HG03060 (cell line): ENCODE data around the gene PRKN.

ENCODE experiments used
- ATAC-seq: cut with Tn5 transposase; IDR thresholded peaks from one replicate; pipeline ENCODE4 v1.9.1; 2021; ENCODE audit warnings: low read depth, moderate number of reproducible peaks; ENCODE audit not compliant: unreplicated experiment

PRKN gene

DNA sequence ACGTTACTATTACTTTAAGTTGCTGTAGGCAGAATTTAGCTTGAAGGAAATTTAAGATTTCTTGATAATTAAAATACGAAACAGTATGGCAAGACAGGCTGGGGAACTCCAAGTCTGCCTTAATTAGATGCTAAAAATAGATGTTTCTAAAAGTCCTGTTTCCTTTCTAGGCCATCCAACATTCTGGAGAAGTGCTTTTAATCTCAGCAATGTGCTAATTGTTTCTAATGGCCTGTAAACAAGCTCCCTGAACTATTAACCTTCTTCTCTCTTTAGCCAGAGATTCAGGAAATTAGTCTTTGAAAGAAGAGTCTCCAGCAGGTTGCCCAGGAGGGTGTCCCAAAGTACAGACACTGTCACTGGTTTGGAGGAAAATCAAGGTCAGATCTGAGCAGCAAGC is 776.4 kb downstream of the PRKN start:
- ATAC-seq = no peak

DNA sequence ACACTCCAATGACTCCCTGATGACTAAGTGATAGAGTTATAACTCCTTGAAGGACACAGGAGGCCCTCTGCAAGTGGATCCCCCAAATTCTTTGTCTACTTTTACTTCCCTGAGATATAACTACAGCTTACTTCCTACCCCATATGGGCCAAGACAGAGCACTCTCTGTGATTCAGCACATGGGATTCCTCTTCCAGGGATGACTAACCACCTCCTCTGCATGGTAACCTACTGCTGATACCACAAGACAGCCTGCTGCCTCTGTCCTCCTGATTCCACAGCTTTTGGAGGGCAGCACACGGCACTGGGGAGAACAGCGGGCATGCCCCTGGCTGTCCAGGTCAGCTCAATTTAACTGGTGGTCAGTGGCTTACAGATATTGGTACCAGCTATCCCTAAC is 778.0 kb downstream of the PRKN start:
- ATAC-seq = no peak

DNA sequence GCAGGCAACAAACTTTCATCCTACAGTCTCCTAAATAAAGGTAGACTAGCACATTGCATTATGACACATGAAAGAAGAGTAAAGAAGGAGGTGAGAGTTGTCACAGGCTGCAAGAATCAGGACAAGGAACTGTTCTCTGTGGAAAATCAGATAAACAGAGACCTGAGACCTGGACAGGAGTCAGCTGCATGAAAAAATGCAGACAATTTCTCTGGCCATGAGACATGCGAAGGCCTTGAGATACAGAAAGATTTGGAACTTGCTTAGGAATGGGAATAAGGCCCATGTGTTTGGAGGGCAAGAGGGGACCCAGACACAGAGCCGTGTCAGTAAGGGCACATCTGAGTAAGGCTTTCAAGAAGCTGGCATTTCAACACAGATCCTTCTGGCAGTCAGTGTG is 779.1 kb downstream of the PRKN start:
- no peak for ATAC-seq

DNA sequence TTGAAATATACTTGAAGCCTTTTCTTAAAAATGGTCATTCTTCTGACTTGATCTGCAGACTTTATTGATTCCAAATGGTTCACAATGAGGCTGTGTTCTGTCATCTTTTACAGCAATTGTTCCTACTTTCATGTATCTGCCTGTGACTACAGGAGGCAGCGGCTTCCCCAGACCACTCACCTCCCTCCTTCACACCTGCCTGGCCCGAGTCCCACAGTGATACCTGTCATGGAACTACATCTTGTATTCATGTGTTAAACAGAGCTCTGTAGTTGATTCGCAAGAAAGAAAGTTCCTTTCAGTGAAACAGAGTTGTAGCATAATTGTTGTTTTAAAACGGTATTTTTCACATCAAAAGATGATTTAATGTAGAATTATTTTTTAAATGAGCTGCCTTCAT is 780.2 kb downstream of the PRKN start:
- ATAC-seq = no peak

DNA sequence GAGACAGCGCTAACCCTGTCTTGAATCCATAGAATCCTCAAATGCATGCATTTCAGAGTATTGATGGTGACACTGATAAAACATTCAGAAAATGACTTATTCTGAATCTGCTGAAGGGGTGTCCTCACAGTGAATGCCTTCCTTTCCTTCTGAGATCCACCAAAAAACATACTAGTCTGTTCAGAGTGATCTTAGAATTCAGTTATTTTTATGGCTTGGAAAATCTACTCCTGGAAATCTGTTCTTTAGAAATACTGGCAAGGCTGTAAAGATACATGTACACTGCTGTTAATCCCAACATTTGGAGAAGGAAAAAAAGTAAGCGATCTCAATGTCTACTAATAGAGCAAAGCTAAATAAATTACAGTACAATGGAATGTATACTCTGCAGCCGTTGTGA is 781.1 kb downstream of the PRKN start:
- no peak for ATAC-seq

DNA sequence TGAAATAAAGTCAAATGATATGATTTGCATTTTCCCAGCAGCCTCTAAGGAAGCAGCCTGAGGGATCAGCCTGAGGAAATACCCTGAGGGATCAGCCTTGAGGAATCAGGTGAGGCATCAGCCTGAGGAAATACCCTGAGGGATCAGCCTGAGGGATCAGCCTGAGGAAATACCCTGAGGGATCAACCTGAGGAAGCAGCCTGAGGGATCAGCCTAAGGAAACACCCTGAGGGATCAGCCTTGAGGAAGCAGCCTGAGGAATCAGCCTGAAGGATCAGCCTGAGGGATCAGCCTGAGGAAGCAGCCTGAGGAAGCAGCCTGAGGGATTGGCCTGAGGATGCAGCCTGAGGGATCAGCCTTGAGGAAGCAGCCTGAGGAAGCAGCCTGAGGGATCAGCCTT is 784.0 kb downstream of the PRKN start:
- no peak for ATAC-seq

DNA sequence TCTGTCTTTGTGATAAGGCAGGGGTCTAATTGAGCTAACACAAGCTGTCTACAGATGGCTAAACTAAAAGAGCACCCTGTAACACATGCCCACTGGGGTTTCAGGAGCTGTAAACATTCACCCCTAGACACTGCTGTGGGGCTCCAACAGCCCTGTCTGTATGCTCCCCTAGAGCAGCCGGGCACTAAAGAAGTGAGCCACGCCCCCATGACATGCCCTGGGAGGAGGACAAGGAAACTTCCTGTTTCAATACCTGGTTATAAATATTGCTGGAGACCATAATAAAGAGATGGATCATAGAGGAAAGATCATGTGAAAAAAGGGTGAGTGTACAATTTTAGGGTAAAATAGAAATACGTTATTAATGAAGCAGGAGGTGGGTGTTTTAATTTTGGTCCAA is 786.0 kb downstream of the PRKN start:
- no peak for ATAC-seq

DNA sequence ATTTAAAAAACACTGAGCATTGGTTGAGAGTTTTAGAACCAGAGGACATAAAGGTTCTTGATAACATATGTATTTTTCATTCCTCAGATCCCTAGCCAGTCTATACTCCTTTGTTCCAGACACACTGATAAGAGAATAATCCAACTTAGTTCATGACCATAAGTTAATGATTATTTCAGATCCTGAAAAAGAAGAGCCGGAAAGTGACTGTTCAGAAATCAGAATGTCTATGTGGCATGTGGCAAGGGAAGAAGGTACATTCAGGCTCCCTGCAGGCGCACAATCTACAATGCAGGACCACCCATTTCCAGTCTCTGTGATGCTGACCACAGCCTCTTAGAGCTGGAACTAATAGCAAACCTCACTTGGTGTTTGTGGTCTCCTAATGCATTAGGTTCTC is 787.0 kb downstream of the PRKN start:
- no peak for ATAC-seq

DNA sequence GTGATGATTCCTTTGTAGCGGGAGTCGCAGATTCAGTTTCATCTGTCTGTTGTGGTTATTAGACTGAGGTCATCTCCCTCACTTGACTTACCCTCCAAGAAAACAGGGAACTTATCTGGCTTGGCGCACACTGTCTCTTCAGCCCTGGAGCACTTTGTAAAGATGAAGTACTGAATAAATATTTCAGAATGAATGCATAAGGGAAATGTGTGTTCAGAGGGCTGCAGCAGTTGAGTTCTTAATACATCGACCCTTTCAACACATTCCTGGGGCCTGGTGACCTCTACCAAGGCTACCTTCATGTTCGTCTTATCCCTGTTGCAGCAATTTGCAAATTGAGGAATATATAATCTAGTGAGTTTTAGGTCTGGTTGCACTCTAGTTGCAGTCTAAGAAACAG is 801.2 kb downstream of the PRKN start:
- ATAC-seq = no peak

DNA sequence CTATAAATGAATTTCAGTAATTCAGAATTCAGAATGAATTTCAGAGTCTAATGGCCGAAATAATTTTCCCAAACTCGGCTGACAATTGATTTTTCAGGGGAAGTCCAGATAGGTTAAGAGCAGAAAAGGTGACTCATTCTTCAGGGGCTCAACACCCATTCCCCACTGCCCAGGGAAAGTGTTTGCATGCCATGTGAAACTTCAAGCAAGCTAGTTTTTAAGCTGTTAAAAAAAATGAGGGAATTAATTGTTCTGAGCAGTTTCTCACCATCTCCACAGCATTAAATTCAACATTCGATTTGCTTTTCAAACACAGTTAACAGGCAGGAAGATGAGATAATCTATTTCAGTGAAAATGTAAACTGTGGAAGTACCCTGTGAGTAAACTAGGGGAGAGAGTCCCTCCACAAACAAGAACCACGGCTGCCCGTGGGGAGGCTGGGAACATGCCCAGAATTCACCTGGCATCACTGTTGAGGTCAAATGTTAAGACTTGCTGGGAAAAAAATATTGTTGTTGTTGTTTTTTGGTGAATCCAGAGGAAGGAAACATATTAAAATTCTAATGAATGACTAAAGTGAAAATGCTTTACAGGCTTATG is 803.0 kb downstream of the PRKN start:
- ATAC-seq = no peak

DNA sequence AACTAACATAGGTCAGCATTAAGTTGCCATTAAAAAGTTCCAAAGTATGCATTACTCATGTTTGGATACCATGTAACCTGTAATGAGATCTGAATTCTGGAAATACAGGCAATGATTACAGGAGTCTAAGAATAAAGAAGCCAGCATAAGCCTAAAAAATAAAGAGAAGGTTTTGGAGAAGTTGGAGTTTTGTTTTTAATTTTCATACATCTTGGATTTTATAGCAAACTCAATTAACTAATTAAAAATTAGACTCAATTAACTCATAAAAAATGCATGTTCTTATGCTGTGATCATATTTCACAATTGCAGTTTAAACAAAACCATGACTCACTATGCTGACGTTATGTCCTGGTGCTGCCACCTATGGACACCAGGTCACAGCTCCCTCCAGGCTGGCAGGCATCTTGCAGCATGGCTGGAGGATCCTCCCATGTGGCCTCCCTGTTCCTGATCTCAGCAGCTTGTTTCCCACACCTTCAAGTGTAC is 804.9 kb downstream of the PRKN start:
- ATAC-seq = no peak

DNA sequence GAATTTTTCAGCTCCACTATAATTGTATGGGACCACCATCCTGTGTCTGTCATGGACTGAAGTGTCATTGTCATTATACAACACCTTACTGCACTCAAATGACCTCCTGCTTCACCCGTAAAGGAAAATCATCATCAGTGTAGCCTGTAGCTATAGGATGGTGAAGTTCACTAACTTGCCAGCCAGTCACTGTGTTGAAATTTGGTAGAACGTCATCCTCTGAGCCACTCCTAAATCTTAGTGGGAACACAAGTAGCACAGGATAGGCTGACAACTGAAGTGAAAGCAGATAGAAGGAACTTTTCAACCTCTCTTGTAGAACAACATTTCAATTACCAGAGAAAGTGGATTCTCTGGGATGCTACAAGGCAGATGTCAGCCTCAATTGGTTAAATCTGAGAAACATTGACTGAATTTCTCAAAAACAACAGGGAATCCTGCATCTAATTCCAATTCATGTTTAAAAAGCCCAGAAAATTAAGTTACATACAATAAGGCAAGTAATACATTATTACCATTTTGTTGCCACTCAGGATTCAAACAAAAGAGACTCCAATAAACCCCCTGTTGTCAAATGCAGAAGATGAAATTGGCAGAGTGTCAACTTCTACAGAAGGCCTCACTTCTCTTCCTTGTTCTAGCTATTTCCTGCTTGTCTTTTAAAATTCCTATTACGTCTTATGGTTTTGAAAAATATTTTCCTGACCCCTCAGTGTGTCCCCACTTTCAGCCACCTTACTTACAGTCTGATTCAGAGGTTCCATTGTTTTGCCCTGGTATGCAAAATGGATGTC is 805.8 kb downstream of the PRKN start:
- no peak for ATAC-seq

DNA sequence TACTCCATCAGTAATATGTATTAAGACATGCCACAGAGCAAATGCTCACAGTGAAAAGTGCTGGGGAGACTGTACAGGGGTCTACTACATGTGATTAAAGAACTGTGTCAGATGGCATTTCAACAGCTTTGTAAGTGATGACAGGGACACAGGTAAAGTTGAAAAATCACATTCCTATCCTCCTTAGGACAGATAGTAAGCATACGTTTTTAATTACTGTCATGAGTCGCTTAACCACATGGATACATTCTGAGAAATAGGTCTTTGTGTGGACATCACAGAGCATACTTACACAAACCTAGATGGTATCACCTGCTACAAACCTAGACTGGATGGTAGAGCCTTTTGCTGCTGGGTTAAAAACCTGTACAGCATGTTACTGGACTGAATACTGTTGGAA is 807.9 kb downstream of the PRKN start:
- ATAC-seq = no peak

DNA sequence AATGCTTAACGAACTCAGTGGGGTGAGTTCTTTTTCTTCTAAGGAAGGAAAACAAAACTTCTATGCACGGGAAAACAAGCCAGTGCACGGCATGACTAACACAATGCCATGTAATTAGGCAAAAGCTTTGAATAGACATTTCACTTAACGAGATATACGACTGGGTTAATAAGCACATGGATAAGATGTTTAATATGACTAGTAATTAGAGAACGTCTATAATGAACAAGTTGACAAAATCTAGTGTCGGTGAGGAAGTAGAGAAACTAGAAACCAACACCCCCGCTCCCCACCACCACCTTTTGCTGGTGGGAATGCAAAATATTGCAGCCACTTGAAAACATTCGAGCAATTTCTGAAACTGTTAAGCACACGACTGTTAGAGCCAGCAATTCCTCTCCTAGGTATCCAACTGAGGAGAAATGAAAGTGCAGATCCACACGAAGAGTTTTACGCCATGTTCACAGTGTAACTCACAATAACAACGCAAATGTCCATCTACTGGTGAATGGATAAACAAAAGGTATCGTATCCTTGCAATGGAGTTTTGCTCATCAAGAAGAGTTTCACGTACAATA is 808.8 kb downstream of the PRKN start:
- no peak for ATAC-seq

DNA sequence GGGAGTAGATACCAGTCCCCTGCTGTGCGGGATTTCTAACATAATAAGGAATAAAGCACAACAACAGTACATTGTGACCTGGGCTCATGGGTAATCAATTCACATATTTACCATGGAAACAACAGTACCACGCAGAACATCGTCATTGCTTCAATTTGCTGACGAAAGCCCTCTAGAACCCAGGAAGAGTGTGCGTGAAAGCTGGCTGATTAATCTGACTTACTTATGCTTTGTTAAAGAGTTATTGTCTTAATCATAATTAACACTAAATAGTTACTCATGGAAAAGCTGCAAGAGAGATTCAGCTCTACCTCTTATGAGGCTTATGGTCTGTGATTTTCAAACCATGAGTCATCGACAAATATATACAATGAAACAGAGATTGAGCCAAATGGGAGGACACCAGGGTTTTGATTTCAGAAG is 809.4 kb downstream of the PRKN start:
- no peak for ATAC-seq

DNA sequence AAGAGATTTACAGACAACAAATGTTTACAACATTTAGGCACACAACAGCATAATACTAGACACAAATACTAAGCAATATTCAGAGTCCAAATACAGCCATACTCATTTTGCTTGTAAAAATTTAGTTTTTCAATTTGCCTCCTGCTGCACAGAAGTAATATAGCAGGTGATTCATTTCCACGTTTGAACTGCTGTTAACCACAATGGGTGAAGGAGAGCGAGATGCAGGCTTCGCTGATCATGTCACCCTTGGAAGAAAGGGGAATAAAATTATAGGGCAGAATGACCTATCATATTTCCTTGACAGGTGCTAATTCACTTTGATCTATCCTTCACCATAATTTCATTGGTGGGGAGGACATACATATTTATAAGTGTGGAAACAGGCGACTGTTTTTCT is 809.9 kb downstream of the PRKN start:
- no peak for ATAC-seq

DNA sequence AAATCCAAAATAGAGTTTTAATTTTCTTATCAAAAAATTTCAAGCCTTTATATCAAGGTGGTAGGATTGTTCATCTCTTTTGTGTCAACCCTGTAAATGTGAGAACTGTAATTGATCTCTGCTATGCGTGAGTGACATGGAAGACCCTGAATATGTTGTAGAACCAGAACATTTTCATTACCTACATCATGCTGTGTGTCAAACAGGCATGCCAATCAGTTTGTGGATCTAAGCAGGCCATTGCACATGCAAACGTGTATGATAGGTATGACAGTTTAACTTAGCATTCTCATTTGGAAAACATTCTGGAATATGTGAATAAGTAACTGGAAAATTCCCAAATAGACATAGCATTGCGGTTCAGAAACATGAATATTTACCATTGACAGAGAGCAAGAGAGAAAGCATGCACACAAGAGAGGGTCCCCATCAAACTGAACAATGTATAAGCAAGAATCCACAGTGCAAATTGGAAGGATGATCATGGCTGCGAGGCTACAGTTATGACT is 812.1 kb downstream of the PRKN start:
- ATAC-seq = no peak

DNA sequence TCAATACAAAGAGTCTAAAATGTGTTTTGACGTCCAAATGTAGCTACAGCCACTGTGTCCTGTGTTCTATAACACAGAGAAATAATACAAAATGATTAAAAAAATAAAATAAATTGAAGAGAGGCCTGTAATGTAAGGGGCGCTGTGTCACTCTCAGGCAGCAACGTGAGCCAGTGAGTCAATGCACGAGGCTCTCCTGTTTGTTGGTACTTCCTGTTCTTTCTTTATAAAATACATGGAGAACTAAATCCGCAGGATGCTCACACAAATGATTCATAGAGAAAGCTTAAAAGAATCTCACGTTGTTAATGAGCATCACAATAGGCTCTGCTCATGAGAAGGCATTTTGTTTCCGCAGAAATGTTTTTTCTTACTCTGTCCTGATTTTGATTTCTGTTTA is 818.7 kb downstream of the PRKN start:
- ATAC-seq = no peak

DNA sequence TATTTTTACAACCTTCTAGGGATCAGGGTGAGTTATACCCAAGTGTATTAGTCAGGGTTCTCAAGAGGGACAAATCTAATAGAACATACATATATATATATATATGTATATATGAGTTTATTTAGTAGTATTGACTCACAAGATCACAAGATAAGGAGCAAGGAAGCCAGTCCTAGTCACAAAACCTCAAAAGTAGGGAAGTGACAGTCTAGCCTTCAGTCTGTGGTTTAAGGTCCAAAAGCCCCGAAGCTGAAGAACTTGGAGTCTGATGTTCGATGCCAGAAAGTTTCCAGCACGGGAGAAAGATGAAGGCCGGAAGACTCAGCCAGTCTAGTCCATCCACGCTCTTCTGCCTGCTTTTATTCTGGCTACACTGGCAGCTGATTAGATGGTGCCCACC is 821.0 kb downstream of the PRKN start:
- ATAC-seq = no peak

DNA sequence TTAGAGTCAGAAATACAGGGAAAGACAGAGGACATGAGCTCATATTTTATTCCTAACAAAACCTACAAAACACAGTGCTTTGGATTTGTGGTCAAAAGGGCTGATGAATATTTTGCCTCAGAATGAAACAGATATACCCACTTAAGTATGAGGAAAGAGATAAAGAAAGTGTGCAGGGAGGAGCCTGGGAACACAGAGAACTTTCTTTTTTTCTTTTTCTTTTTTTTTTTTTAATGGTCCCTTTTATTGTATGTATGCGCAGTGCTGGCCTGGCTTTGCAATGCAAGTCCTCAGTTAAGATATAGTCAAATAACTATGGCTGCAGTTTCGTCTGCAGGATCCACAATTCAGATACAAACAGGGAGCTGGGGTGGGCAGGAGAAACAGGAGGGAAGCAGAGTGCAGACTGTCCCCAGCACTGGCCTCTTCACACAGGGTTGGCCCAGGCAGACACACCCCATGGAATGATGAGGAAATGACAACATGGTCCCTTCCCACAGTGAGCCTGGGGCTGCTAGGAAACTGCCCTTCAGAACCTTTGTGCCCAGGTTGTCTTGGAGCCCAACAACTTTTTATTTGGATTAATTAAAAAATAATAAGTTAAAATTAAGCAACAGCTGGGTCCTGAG is 823.9 kb downstream of the PRKN start:
- ATAC-seq = no peak

DNA sequence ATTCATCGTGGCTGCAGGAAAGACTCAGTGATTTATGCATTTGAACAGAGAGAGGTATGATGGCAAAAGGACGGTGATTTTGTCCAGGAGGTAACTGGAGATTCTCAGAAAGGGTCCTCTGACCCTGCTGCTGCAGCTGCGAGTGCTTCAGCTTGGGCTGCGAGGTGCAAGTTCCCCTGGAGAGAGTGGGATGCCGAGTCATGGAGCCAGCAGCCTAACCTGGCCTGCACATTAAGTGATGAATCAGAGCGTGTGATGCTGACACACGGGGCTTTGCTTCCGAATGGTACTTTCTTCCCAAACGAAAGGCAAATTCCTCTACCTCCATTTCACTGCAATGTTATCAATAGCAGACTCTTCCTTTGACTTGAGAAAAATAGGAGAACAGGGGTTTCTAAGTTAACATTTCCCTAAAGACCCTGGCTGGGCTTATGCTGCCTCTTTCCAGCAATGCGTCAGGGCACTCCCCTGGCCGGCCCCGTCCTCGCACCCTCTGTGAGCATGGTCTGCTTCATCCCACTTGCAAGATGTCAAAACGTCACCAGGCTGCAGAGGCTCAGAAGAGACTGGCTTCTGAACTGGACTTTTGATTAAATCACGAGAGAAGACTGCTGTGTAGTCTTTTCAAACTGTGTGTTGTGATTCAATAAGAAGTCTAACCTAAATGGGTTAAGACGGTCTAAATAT is 825.7 kb downstream of the PRKN start:
- no peak for ATAC-seq
